AG04450 (cell line): Measurements from ENCODE around the gene MDM2. TPM values are rescaled to one million over a fixed set of nuclear protein-coding genes. Genes with fewer than 3 reads are reported as not detected.

Source experiments
- CTCF ChIA-PET: fragments of 300-600, 350-600 bp; formaldehyde crosslinking; extraction: SDS; loops from one replicate; lab custom pipeline; 2022; ENCODE audit warnings: antibody characterized with exemption, inconsistent platforms; lab: Charles Lee
- POLR2A ChIA-PET: fragments of 350-600 bp; formaldehyde crosslinking; extraction: SDS; loops from one replicate; lab custom pipeline; 2021; ENCODE audit warnings: antibody characterized with exemption, inconsistent platforms; lab: Yijun Ruan, JAX
- DNase-seq: peaks from one replicate; pipeline ENCODE4 v3.0.0-alpha.2; 2011; ENCODE audit warnings: low read depth, low spot score
- H3K27ac ChIP-seq: one replicate; pipeline ENCODE4 v1.5.1; 2012; ENCODE audit warnings: low read depth, low read length, control low read depth
- H3K27me3 ChIP-seq: one replicate; pipeline ENCODE4 v1.6.0; 2012; ENCODE audit warnings: low read length; ENCODE audit not compliant: control insufficient read depth, insufficient read depth
- H3K4me3 ChIP-seq: 2 replicates; pipeline ENCODE4 v1.5.1; 2011; ENCODE audit warnings: mild to moderate bottlenecking, low read depth, low read length, control low read depth
- H3K9me3 ChIP-seq: 2 replicates; pipeline ENCODE4 v1.5.1; 2012; ENCODE audit warnings: low read length; ENCODE audit not compliant: control insufficient read depth, insufficient read depth
- polyA plus RNA-seq: library from polyadenylated mRNA; depleted of rRNA; stranded (reverse); fragments of >200 nt; gene quantifications from 2 replicates; pipeline ENCODE4 v1.2.3, GENCODE V29; 2011
- TF ChIP-seq, protein P1 (sequence below): IDR thresholded peaks from 2 replicates; pipeline ENCODE4 v1.5.1; 2011; ENCODE audit warnings: low read depth, low read length, control low read depth, inconsistent platforms

The MDM2 gene
- polyA plus RNA-seq, 1 experiment = 82.2 TPM

DNA sequence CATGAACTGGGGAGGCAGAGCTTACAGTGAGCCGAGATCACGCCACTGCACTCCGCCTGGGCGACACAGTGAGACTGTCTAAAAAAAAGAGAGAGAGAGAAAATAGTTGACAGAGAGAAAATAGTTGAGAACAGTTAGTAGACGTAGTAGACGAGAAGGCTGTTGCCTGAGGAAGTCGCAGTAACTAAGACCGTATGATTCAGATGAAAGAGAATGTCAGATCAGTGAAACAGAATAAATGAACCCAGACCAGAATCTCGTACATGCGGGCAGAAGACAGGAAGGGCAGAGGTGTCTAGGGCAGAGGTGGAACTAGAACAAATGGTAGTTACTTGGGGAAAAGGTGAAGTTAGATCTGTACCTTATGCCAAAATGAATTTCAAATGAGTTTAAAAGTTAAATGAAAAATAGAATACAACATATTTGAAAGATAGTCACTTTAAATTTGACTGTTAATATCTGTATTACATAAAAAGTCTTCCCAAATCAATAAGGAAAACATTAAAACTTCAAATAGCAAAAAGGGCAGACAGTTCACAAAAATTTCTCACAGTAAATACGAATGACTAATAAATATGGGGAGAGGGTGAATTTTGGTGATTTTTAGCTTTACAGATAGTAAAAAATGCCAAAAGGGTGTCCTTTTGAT lies 17.7 kb downstream of the MDM2 start:
- TF ChIP-seq, protein P1, sequence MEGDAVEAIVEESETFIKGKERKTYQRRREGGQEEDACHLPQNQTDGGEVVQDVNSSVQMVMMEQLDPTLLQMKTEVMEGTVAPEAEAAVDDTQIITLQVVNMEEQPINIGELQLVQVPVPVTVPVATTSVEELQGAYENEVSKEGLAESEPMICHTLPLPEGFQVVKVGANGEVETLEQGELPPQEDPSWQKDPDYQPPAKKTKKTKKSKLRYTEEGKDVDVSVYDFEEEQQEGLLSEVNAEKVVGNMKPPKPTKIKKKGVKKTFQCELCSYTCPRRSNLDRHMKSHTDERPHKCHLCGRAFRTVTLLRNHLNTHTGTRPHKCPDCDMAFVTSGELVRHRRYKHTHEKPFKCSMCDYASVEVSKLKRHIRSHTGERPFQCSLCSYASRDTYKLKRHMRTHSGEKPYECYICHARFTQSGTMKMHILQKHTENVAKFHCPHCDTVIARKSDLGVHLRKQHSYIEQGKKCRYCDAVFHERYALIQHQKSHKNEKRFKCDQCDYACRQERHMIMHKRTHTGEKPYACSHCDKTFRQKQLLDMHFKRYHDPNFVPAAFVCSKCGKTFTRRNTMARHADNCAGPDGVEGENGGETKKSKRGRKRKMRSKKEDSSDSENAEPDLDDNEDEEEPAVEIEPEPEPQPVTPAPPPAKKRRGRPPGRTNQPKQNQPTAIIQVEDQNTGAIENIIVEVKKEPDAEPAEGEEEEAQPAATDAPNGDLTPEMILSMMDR = no peak
- no peak for DNase-seq
- ChIA-PET POLR2A (interaction anchor here (0.7 kb wide), 1 partner anchor 10 kb away, joined by 5 read pairs; no protein-coding TSS in a partner anchor), CTCF (no interaction called here)
- Histone ChIP-seq H3K27ac (no peak overlapping the region), H3K4me3 (no peak overlapping the region), H3K27me3 (no peaks in the 10 kb centered on the region), H3K9me3 (no peaks in the 10 kb centered on the region)

DNA sequence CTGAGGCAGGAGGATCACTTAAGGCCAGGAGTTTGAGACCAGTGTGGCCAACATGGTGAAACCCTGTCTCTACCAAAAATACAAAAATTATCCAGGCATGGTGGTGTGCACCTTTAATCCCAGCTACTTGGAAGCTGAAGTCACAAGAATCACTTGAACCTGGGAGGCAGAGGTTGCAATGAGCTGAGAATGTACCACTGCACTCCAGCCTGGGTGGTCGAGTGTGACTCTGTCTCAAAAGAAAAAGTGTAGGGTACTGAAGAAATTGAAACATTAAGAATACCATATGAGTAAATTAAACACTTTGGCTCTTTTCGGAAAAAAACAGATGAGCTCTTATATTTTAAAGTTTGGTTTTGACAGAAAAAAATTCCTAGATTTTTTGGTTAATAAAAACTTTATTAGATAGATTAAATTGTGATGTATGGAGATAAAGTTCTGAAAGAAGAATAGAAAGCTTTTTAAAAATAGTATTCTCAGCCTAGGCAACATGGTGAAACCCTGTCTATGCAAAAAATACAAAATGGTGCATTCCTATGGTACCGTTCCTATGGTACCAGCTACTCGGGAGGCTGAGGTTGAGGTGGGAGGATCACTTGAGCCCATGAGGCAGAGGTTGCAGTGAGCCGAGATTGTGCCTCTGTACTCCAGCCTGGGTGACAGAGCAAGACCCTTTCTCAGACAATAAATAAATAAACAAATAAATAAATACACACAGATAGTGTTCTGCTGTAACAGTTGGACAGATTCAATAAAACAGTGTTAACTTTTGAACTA lies 20.1 kb downstream of the MDM2 start:
- Histone ChIP-seq H3K9me3 (no peaks in the 10 kb centered on the region), H3K4me3 (no peak overlapping the region), H3K27ac (no peak overlapping the region), H3K27me3 (no peaks in the 10 kb centered on the region)
- no peak for DNase-seq
- CTCF ChIA-PET = interaction anchor here (0.8 to 4.0 kb wide), 5 partner anchors 11 to 427 kb away, joined by 3 to 110 read pairs (median 3); no protein-coding TSS in a partner anchor
- TF ChIP-seq, protein P1 = no peak
- POLR2A ChIA-PET = interaction anchor here (0.6 kb wide), 1 partner anchor 8 kb away, joined by 4 read pairs; no protein-coding TSS in a partner anchor

DNA sequence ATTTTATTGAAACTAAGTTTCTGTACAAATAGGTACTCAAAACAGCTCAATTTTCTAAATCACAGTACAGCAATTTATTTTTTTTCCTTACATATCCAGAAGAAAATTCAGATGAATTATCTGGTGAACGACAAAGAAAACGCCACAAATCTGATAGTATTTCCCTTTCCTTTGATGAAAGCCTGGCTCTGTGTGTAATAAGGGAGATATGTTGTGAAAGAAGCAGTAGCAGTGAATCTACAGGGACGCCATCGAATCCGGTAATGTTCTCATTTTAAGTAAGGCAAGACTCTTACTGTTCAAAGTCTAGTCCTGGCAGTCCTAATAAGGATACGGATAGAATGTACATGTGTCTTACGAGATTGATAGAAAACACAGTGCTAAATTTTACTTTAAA lies 20.7 kb downstream of the MDM2 start:
- H3K27ac ChIP-seq = no peak overlapping the region
- CTCF ChIA-PET = interaction anchor here (1.0 to 4.0 kb wide), 4 partner anchors 12 to 243 kb away, joined by 3 to 110 read pairs (median 3); no protein-coding TSS in a partner anchor
- no peaks in the 10 kb centered on the region for H3K27me3 ChIP-seq
- no peaks in the 10 kb centered on the region for H3K9me3 ChIP-seq
- TF ChIP-seq, protein P1 = no peak
- POLR2A ChIA-PET = interaction anchor here (0.6 kb wide), 1 partner anchor 8 kb away, joined by 4 read pairs; no protein-coding TSS in a partner anchor
- no peak for DNase-seq
- H3K4me3 ChIP-seq = no peak overlapping the region

DNA sequence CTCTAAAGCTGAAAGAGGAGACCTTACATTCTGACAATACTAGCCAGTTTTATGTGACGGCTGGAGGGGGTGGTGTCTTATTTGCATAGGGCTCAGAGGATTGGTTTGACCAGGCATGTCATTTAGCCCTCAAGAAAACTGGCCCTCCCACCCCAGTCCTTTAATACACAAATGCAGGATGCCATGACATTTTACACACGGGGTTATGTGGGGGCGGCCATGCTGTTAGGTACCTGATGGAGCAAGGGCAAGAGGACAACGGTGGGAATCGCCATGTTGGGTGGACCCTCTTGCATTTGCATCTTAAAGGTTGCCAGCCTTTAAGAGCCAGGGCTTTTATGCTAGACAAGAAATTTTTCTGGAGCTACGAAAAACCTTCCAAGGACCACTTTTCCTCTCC lies 23.3 kb downstream of the MDM2 start:
- Histone ChIP-seq H3K27ac (peak overlapping the region; percentile 11), H3K4me3 (no peak overlapping the region), H3K27me3 (no peaks in the 10 kb centered on the region), H3K9me3 (no peaks in the 10 kb centered on the region)
- ChIA-PET POLR2A (interaction anchor here (1.4 kb wide), 1 partner anchor 11 kb away, joined by 4 read pairs; no protein-coding TSS in a partner anchor), CTCF (interaction anchor here (0.6 to 4.0 kb wide), 7 partner anchors 13 to 423 kb away, joined by 3 to 110 read pairs (median 12); no protein-coding TSS in a partner anchor)
- DNase-seq = no peak
- TF ChIP-seq, protein P1 = no peak
